Fibroblast of pulmonary artery (primary cell): ENCODE results near the gene MARCHF3.
"Not testable (repeated sequence)": the region's sequence is repeated elsewhere in the genome, so short reads cannot be mapped to it uniquely, and the experiment has no call there.

ENCODE experiments used
- DNase-seq: peaks from one replicate; pipeline ENCODE4 v3.0.0-alpha.2; 2010; ENCODE audit warnings: low read depth
- H3K4me3 ChIP-seq: replicated peaks from 2 replicates; pipeline ENCODE4 v1.5.1; 2011; ENCODE audit warnings: low read depth, mild to moderate bottlenecking, control low read depth, low read length, moderate library complexity
- TF ChIP-seq, protein P1 (sequence below): IDR thresholded peaks from 2 replicates; pipeline ENCODE4 v1.5.1; 2011; ENCODE audit warnings: mild to moderate bottlenecking, control low read depth, low read length, inconsistent platforms; ENCODE audit errors: missing control alignments

The MARCHF3 gene

GRCh38 chr5:126897851-126898630 lies 132.3 kb downstream of the MARCHF3 start:
- TF ChIP-seq, protein P1, sequence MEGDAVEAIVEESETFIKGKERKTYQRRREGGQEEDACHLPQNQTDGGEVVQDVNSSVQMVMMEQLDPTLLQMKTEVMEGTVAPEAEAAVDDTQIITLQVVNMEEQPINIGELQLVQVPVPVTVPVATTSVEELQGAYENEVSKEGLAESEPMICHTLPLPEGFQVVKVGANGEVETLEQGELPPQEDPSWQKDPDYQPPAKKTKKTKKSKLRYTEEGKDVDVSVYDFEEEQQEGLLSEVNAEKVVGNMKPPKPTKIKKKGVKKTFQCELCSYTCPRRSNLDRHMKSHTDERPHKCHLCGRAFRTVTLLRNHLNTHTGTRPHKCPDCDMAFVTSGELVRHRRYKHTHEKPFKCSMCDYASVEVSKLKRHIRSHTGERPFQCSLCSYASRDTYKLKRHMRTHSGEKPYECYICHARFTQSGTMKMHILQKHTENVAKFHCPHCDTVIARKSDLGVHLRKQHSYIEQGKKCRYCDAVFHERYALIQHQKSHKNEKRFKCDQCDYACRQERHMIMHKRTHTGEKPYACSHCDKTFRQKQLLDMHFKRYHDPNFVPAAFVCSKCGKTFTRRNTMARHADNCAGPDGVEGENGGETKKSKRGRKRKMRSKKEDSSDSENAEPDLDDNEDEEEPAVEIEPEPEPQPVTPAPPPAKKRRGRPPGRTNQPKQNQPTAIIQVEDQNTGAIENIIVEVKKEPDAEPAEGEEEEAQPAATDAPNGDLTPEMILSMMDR, result no peak
- no peak for DNase-seq
- no peak overlapping the region for H3K4me3 ChIP-seq

DNA sequence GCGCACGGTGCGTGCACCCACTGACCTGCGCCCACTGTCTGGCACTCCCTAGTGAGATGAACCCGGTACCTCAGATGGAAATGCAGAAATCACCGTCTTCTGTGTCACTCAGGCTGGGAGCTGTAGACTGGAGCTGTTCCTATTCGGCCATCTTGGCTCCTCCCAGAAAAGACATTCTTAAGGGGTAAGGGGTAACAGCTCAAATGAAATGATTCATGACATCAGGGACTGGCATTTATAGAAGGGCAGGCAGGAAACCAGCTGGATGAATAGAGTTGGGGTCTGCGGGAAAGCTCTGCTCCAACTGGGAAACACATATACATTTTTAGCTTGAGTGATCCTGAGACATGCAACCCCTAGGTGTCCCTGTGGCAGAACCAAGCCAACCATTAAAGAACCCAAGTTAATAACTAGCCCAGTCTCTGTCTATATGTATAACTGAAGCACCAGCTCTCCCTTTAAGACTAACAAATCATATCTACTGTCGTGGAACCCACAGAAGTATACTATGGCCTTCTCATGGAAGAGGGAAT lies 134.1 kb downstream of the MARCHF3 start:
- no peak for DNase-seq
- H3K4me3 ChIP-seq, result no peak overlapping the region
- TF ChIP-seq, protein P1, result no peak

DNA sequence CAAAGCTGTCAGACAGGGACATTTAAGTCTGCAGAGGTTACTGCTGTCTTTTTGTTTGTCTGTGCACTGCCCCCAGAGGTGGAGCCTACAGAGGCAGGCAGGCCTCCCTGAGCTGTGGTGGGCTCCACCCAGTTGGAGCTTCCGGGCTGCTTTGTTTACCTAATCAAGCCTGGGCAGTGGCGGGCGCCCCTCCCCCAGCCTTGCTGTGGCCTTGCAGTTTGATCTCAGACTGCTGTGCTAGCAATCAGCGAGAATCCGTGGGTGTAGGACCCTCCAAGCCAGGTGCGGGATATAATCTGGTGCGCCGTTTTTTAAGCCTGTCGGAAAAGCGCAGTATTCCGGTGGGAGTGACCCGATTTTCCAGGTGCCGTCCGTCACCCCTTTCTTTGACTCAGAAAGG lies 134.6 kb downstream of the MARCHF3 start:
- H3K4me3 ChIP-seq, DNase-seq: not testable (repeated sequence)

DNA sequence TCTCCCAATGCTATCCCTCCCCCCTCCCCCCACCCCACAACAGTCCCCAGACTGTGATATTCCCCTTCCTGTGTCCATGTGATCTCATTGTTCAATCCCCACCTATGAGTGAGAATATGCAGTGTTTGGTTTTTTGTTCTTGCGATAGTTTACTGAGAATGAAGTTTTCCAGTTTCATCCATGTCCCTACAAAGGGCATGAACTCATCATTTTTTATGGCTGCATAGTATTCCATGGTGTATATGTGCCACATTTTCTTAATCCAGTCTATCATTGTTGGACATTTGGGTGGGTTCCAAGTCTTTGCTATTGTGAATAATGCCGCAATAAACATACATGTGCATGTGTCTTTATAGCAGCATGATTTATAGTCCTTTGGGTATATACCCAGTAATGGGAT lies 139.9 kb downstream of the MARCHF3 start:
- not testable (repeated sequence) for H3K4me3 ChIP-seq, DNase-seq

DNA sequence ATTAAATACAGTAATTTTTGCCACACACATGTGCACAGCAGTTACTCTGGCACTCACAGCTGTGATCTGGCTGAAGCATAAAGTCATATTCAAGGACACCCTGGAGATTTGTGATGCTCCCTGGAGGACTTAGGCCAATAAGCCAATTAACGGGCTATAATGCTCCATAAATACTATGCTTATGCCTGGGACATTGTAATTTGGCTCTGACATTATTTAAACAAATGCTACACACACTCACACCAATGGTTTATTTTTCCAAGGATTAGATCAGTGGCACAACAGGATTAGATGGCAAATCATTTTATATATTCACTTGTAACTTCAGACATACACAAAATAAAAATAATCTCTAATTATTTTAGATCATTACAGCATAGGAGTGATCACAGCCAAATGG lies 142.2 kb downstream of the MARCHF3 start:
- TF ChIP-seq, protein P1, result no peak
- H3K4me3 ChIP-seq, result no peak overlapping the region
- no peak for DNase-seq

DNA sequence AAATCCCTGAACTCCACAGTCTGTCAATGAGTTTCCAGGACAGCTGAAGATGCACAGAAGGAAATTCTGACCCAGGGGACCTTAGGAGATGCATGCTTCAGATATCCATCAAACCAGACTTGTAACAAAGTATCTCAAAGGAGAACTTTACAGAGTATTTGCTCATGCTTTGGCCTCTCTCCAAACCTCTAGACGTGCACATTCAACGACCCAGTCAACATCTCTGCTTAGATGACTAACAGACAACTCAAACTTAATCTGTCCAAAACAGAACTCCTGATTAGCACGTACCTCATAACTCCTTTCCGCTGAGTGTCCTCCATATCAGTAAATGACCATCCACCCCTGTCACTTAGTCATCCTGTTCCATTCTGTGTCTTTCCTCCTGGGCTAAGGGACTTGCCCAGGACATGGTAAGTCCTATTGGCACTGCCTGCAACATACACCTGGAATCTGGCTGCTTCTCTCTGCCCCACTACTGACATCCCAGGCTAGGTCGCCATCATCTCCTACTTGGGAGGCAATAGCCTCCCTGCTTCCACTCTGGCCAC lies 146.0 kb downstream of the MARCHF3 start:
- TF ChIP-seq, protein P1, result no peak
- H3K4me3 ChIP-seq, result no peak overlapping the region
- DNase-seq, result peak; percentile 80

DNA sequence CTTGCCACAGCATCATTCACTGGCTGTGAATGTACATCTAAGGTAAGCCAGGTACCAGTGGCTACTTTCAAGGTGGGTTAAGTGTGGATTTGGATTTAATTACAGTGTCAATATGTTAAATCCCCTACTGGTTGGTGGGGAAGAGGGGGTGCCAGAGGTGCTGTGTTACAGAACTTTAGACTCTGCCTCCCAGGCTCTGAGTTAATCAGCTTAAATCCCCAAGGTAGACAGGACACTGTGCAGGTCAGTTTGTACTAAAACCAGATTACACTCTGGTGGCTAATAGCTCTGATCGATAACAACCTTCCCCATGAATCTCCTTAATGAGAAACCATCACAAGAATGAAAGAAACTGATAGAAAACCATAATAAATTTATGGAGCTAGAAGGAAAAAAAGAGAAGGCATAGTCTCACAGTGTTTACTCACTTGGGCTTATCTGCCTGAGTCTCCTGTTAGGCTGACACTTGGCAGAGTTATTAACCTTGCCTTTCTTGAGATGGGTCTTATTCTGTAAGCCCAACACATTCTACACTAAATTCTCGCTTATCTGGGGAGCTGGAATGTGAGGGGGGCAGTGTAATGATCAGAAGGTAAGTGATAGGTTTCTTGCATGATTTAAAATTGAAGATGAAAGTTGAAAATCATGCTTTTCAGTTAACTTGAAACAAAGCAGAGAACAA lies 146.7 kb downstream of the MARCHF3 start:
- H3K4me3 ChIP-seq, result no peak overlapping the region
- peak; percentile 25 for DNase-seq
- TF ChIP-seq, protein P1, result no peak
